AG10803 (cell line): ENCODE results near the gene PDHX.

Experiments used
- DNase-seq: peaks from one replicate; pipeline ENCODE4 v3.0.0; 2010; ENCODE audit warnings: low read depth
- H3K4me3 ChIP-seq: 2 replicates; pipeline ENCODE4 v1.5.1; 2011; ENCODE audit warnings: mild to moderate bottlenecking, low read length, control low read depth
- TF ChIP-seq, protein P1 (sequence below): conservative IDR thresholded peaks from 2 replicates; pipeline ENCODE4 v1.5.1; 2011; ENCODE audit warnings: mild to moderate bottlenecking, low read length, control low read depth, inconsistent platforms

PDHX gene

DNA sequence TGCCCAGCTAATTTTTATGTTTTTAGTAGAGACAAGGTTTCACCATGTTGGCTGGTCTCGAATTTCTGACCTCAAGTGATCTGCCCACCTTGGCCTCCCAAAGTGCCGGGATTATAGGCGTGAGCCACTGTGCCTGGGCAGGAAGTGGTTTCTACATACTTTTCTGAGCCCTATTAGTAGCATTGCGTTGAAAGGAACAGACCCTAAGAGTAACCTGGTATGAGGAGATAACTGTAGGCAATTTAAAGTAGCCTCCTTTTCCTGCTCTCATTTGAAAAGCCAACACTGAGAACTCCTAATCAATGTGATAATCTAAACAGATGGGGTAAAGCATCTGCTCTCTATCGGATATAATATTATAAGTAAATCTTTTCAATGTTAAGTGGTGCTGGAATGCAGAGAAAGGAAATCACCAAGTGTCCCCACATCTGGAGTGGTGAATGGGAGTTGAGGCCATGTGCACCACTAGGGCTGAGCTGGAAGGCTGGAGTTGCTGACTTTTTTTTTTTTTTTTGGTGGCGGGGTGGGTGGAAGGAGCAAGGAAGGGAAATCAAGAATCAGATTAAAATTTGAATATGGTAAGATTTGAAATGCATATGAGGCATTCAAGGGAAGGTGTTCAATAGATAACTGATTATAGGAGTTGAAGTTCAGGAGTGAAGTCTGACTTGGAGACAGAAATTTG is 20.7 kb downstream of the PDHX start:
- DNase-seq, result no peak
- TF ChIP-seq, protein P1, sequence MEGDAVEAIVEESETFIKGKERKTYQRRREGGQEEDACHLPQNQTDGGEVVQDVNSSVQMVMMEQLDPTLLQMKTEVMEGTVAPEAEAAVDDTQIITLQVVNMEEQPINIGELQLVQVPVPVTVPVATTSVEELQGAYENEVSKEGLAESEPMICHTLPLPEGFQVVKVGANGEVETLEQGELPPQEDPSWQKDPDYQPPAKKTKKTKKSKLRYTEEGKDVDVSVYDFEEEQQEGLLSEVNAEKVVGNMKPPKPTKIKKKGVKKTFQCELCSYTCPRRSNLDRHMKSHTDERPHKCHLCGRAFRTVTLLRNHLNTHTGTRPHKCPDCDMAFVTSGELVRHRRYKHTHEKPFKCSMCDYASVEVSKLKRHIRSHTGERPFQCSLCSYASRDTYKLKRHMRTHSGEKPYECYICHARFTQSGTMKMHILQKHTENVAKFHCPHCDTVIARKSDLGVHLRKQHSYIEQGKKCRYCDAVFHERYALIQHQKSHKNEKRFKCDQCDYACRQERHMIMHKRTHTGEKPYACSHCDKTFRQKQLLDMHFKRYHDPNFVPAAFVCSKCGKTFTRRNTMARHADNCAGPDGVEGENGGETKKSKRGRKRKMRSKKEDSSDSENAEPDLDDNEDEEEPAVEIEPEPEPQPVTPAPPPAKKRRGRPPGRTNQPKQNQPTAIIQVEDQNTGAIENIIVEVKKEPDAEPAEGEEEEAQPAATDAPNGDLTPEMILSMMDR, result no peak
- H3K4me3 ChIP-seq, result no peak overlapping the region

DNA sequence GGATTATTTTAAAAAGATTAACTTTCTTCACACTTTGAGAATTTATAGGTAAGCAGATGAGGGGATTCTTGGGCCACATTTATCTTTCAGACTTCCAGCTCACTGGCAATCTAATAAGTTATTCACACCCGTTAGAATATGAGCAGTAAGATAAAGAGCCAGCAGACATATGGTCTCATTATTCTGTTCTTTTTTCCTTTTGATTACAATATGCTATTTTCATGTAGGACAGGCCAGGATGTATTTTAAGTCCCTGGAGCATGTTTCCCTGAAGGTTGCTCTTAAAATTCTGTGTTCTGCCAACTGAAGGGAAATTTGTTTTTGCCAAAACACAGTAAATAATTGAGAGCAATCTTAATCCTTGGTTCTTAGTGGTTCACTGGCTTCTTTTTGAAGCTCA is 22.2 kb downstream of the PDHX start:
- TF ChIP-seq, protein P1, result no peak
- DNase-seq, result no peak
- H3K4me3 ChIP-seq, result no peak overlapping the region

DNA sequence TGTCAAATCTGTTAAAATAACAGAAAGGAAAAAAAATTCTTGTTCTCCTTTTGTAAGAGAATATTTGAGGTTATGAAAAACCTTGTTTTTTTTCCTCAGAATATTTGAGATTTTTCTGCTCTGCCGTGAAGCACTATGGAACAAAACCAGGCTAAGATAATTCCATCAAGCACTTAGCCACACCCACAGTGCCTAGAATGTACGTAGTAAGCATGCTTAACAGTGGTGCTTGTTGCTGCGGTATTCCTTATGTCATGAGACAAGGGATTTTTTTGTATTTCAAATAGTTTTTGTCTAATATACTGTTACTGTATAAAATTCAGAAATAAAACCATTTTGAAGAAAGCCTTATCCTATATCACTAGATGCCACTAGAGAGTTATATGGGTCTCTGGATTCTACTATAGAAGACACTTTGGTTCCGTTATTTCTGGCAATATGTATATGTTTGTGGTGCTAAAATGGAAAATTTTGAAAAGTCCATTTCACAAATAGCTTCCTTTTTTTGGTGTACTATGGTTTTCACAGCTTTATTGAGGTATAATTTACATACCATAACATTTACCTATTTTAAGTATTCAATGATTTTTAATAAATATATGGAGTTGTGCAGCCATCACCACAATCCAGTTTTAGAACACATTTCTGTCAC is 23.7 kb downstream of the PDHX start:
- H3K4me3 ChIP-seq, result no peak overlapping the region
- TF ChIP-seq, protein P1, result 0 out of 2 replicates have a peak, but pooled peaks have one; percentile 11
- DNase-seq, result peak; percentile 82

DNA sequence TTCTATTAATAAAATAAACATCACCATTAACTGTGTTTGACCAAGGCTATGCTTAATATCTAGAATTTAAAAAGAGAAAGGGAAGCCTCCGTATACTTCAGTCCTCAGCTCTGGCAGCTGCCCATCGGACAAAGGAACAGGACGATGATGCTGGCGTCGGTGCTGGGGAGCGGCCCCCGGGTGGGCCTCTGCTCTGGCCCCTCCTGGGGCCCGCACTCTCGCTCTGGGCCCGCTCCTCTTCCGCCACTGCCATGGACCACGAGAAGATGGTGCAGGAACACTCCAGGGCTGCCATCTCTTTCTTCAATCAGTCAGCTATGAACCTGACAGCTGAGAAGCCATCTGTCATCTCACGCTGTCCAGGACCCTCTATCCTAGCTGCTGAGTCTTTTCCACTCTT is 25.3 kb downstream of the PDHX start:
- TF ChIP-seq, protein P1, result no peak
- DNase-seq, result no peak
- H3K4me3 ChIP-seq, result no peak overlapping the region

DNA sequence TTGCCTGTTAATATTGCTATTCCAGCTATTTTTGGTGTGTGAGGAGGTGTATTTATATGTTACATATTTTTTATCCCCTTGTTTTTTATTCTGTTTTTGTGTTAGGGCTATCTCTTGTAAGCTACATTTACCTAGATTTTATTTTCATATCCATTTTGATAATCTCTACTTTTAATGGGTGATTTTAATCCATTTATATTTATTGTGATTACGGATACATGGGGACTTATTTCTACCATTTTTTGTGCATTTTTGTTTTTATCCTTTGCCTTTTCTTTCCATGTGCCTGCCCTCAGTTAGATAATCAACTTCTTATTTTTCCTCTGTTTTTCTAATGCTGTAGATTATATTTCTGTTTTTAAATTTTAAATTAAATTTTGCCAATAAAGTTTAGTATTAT is 28.3 kb downstream of the PDHX start:
- no peak for DNase-seq
- H3K4me3 ChIP-seq, result no peak overlapping the region
- TF ChIP-seq, protein P1, result no peak

DNA sequence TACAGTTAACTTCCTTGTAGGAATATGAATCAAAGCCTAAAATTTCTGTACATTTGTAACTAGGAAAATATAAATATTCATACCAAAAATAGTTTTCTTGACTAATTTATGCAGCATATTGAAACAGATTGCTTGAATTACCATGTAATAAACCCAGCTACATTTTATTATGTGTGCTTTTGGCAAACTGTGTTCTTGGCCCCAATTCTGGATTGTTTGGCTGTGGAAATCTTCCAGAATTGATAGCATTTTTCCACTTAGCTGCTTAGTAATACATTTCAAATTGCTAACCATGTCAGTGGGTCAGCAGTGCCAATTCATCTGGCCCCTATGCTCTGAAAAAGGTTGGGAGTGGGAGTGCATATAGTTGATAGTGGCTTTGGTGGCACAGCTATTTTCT is 32.3 kb downstream of the PDHX start:
- no peak overlapping the region for H3K4me3 ChIP-seq
- peak; percentile 74 for DNase-seq
- TF ChIP-seq, protein P1, result no peak

DNA sequence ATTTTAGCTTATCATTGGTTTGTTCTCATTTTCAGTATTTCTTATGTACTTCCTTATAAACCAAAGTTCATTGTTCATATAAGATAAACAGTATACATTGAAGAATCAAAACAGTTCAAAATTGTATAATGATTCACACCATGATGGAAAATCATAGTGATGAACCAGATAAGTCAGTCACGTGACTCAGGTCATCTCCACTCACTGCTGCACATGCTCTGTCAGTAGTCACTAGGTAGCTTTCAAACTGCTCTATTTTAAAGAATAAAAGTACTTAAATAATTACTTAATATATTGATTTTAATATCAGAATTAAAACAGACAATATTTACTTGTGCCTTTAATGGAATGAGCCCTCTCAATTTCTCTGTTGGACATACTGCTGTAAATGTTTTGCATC is 37.5 kb downstream of the PDHX start:
- DNase-seq, result no peak
- TF ChIP-seq, protein P1, result no peak
- H3K4me3 ChIP-seq, result no peak overlapping the region
